Muscle of leg (tissue), 11 donors: Measurements from ENCODE around the gene SLC29A1. TPM values are rescaled to one million over a fixed set of nuclear protein-coding genes. Genes with fewer than 3 reads are reported as not detected.

ENCODE experiments used
- DNase-seq: peaks from one replicate; pipeline ENCODE4 v3.0.0; 2013
- H3K27ac ChIP-seq: one replicate; pipeline ENCODE4 v1.5.1; 2013; ENCODE audit warnings: mild to moderate bottlenecking, low read length, control low read depth
- H3K27me3 ChIP-seq: one replicate; pipeline ENCODE4 v1.6.1; 2013; ENCODE audit warnings: low read length; ENCODE audit not compliant: control insufficient read depth, insufficient read depth
- H3K36me3 ChIP-seq: one replicate; pipeline ENCODE4 v1.6.1; 2013; ENCODE audit warnings: low read length; ENCODE audit not compliant: control insufficient read depth, insufficient read depth
- H3K4me1 ChIP-seq: one replicate; pipeline ENCODE4 v1.6.1; 2013; ENCODE audit warnings: low read length; ENCODE audit not compliant: control insufficient read depth, insufficient read depth
- H3K4me3 ChIP-seq: one replicate; pipeline ENCODE4 v1.5.1; 2013; ENCODE audit warnings: low read length, control low read depth
- H3K9me3 ChIP-seq: replicated peaks from 2 replicates; pipeline ENCODE4 v1.6.1; 2013; ENCODE audit warnings: low read depth, low read length; ENCODE audit not compliant: control insufficient read depth
- WGBS: methylation state at CpG from one replicate; pipeline ENCODE4 v1.1.5; 2013; ENCODE audit warnings: missing lambda C conversion rate; ENCODE audit not compliant: insufficient coverage; 5-methylcytosine and 5-hydroxymethylcytosine counted together
- polyA plus RNA-seq, 8 donors: library from polyadenylated mRNA; unstranded; fragments of 120-200 nt; gene quantifications; one replicate each; pipeline versions ENCODE4 v1.2.1 to v1.2.3, GENCODE V29; 2013; ENCODE audit warnings: inconsistent platforms in 1 of 8, low replicate concordance in 1 of 8; ENCODE audit not compliant: insufficient read length in 8 of 8, insufficient read depth in 1 of 8
- total RNA-seq: library from RNA; stranded (reverse); fragments of 120-200 nt; gene quantifications from one replicate; pipeline ENCODE4 v1.2.4, GENCODE V29; 2013

SLC29A1 gene
- total and polyA plus RNA-seq, 9 donors = 27.8 to 94.2 (median 67.5) TPM

- 63% methylated on average over 8 of the region's 11 CpGs for WGBS
- Histone ChIP-seq H3K36me3 (no peaks in the 10 kb centered on the region), H3K27ac (peak overlapping the region; percentile 63), H3K4me1 (peaks cover 30% of the 10 kb centered on the region), H3K4me3 (no peak overlapping the region), H3K27me3 (no peaks in the 10 kb centered on the region), H3K9me3 (no peaks in the 10 kb centered on the region)
- DNase-seq = no peak
Observed at GRCh38 chr6:44202972-44203750, 20.2 kb upstream of the SLC29A1 start.

- peaks cover 34% of the 10 kb centered on the region for H3K4me1 ChIP-seq
- no peaks in the 10 kb centered on the region for H3K27me3 ChIP-seq
- DNase-seq = no peak
- H3K4me3 ChIP-seq = no peak overlapping the region
- H3K9me3 ChIP-seq = no peaks in the 10 kb centered on the region
- no peak overlapping the region for H3K27ac ChIP-seq
- H3K36me3 ChIP-seq = no peaks in the 10 kb centered on the region
- WGBS = 89% methylated on average over 5 of the region's 6 CpGs
Observed at GRCh38 chr6:44203955-44204354, 19.4 kb upstream of the SLC29A1 start.

GRCh38 chr6:44207966-44208365 lies 15.4 kb upstream of the SLC29A1 start:
- Histone ChIP-seq H3K4me3 (no peak overlapping the region), H3K27ac (no peak overlapping the region), H3K4me1 (peaks cover 9% of the 10 kb centered on the region), H3K27me3 (no peaks in the 10 kb centered on the region), H3K9me3 (no peaks in the 10 kb centered on the region), H3K36me3 (no peaks in the 10 kb centered on the region)
- no peak for DNase-seq
- WGBS = 86% methylated on average over 3 of the region's 6 CpGs

GRCh38 chr6:44211284-44211683 lies 12.1 kb upstream of the SLC29A1 start:
- Histone ChIP-seq H3K4me1 (peaks cover 9% of the 10 kb centered on the region), H3K4me3 (no peak overlapping the region), H3K36me3 (no peaks in the 10 kb centered on the region), H3K9me3 (no peaks in the 10 kb centered on the region), H3K27ac (no peak overlapping the region), H3K27me3 (no peaks in the 10 kb centered on the region)
- WGBS = 100% methylated on average over 1 of the region's 3 CpGs
- DNase-seq = no peak

GRCh38 chr6:44214307-44214706 lies 9.1 kb upstream of the SLC29A1 start:
- DNase-seq = no peak
- H3K27me3 ChIP-seq = no peaks in the 10 kb centered on the region
- no peak overlapping the region for H3K4me3 ChIP-seq
- peaks cover 34% of the 10 kb centered on the region for H3K4me1 ChIP-seq
- H3K9me3 ChIP-seq = no peaks in the 10 kb centered on the region
- 96% methylated on average over 6 of the region's 6 CpGs for WGBS
- no peaks in the 10 kb centered on the region for H3K36me3 ChIP-seq
- H3K27ac ChIP-seq = no peak overlapping the region

- Histone ChIP-seq H3K27me3 (no peaks in the 10 kb centered on the region), H3K4me1 (peaks cover 53% of the 10 kb centered on the region), H3K36me3 (no peaks in the 10 kb centered on the region), H3K4me3 (peak within 1 kb of the TSS; percentile 57), H3K9me3 (no peaks in the 10 kb centered on the region), H3K27ac (peak within 1 kb of the TSS; percentile 98)
- peak; percentile 90 for DNase-seq
- WGBS = 11% methylated on average over 4 of the region's 7 CpGs
Observed at GRCh38 chr6:44216677-44217331, 6.6 kb upstream of the SLC29A1 start, which contains the start of gene MYMX. Gene MYMX, plus strand, starts transcription at chr6:44216926. Its CDS starts 546 bp downstream, at chr6:44217472.

- Histone ChIP-seq H3K4me3 (peak overlapping the region; percentile 57), H3K27ac (peak overlapping the region; percentile 98), H3K36me3 (no peaks in the 10 kb centered on the region), H3K27me3 (no peaks in the 10 kb centered on the region), H3K4me1 (peaks cover 60% of the 10 kb centered on the region), H3K9me3 (no peaks in the 10 kb centered on the region)
- peak; percentile 83 for DNase-seq
- 31% methylated on average over 14 of the region's 16 CpGs for WGBS
Observed at GRCh38 chr6:44217332-44218143, 5.9 kb upstream of the SLC29A1 start.

GRCh38 chr6:44219053-44219814 lies 4.2 kb upstream of the SLC29A1 start:
- Histone ChIP-seq H3K4me1 (peaks cover 72% of the 10 kb centered on the region), H3K27me3 (no peaks in the 10 kb centered on the region), H3K36me3 (no peaks in the 10 kb centered on the region), H3K4me3 (peak overlapping the region; percentile 57), H3K27ac (peak overlapping the region; percentile 98), H3K9me3 (no peaks in the 10 kb centered on the region)
- under 1% methylated on average over 19 of the region's 45 CpGs for WGBS
- peak; percentile 97 for DNase-seq

- Histone ChIP-seq H3K27me3 (no peaks in the 10 kb centered on the region), H3K27ac (peak overlapping the region; percentile 98), H3K9me3 (no peaks in the 10 kb centered on the region), H3K4me3 (peak overlapping the region; percentile 57), H3K36me3 (no peaks in the 10 kb centered on the region), H3K4me1 (peaks cover 81% of the 10 kb centered on the region)
- no peak for DNase-seq
- no CpG with 5 or more reads among the region's 28 CpGs for WGBS
Observed at GRCh38 chr6:44219815-44220784, 3.3 kb upstream of the SLC29A1 start.
